Retinal pigment epithelial cell (primary cell): ENCODE measurements around the gene ZBTB16.

Experiments
- DNase-seq: peaks from one replicate; pipeline ENCODE4 v3.0.0-alpha.2; 2010; ENCODE audit warnings: low read depth
- H3K4me3 ChIP-seq: 2 replicates; pipeline ENCODE4 v1.5.1; 2011; ENCODE audit warnings: mild to moderate bottlenecking, low read length, control low read depth, moderate library complexity
- CTCF ChIP-seq: conservative IDR thresholded peaks from 2 replicates; pipeline ENCODE4 v1.5.1; 2011; ENCODE audit warnings: low read depth, low read length, control low read depth, inconsistent platforms

Gene ZBTB16

DNA sequence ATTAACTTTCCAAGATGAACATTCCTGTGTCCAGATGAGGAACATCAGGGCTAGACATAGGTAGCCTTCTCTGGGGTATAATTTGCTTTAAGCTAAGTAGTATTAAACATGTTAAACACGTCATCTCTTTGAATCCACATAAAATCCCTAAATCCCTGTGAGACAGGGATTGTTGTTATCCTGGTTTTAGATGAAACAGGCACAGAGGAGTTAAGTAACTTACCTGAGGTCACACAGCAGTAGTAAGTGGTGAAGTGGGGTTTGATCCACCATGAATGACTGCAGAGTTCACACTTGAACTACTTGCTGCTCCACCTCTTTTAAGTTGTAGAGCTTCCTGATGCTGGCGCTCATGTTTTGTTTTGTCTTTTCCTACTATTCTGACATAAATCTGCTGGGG, 154.1 kb downstream of the ZBTB16 start:
- DNase-seq, result no peak
- no peak overlapping the region for H3K4me3 ChIP-seq
- TF ChIP-seq CTCF, result no peak

GRCh38 chr11:114215428-114215827, 155.9 kb downstream of the ZBTB16 start:
- no peak for TF ChIP-seq CTCF
- no peak overlapping the region for H3K4me3 ChIP-seq
- DNase-seq, result no peak

DNA sequence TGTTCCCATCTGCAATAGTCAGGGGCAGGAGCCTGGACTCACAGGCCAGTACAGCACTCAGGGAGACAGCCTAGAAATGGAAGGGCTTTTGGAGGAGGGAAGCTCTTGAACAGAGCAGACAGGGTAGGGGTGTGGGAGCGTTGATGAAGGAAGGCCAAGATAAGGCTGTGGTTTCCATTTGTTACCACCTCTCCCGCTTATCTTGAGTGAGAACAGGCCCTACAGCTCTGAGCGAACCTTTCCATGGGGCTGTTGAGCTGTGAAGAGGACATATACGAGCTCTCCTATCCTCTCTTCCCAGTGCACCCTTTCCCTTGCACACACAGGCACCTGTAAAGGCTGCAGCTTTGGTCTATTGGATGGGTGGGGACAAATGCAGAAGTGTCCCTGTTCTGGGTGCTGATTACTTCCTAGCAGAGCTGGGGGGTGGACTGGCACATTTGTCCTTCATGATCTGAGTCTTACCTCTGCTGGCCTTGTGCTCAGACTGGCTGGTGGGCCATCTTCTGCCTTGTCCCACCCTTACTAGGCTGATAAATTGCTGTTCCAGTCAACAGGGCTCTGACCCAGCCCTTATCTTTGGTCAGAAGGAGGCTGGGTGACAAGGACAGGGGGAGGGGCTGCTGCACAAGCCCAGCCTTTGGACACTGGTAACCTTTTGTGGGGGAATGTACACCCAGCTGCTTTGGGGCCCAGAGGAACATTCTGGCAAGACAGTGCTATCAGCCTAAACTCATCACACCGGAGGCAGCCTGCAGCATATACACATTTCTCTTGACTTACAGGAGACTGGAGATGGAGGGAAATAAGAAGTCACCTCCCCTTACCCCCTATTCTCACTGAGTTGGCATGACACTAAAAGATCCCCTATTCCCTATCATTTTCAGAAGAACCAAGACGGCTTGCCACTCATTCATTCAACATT, 156.6 kb downstream of the ZBTB16 start:
- no peak overlapping the region for H3K4me3 ChIP-seq
- no peak for TF ChIP-seq CTCF
- no peak for DNase-seq

- DNase-seq, result no peak
- no peak overlapping the region for H3K4me3 ChIP-seq
These were observed 157.3 kb downstream of the ZBTB16 start for GRCh38 chr11:114216796-114217180.

DNA sequence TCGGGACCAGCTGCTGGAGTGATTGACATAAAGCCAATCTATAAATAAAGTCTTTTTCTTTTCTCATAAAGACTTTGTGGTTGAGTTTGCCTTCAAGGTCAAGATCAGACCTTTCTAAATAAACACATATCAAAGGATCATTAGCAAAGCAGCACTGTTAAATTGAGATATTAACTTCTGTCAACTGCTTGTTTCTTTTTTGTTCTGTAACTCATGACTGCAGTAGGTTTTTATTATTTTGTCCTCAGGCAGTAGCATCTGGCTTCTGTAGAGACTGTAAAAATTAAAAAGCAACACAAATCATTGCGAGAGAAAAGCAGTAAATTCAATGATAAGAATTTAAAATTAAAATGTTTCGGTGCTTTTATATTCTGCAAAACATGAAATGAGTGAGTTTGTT, 159.0 kb downstream of the ZBTB16 start:
- no peak overlapping the region for H3K4me3 ChIP-seq

More at GRCh38 chr11:114216796-114217180, 157.3 kb downstream of the ZBTB16 start:
- TF ChIP-seq CTCF, result no peak

GRCh38 chr11:114219559-114220349, 160.2 kb downstream of the ZBTB16 start:
- no peak overlapping the region for H3K4me3 ChIP-seq
- no peak for TF ChIP-seq CTCF
- peak; percentile 51 for DNase-seq

More for the DNA sequence above, 159.0 kb downstream of the ZBTB16 start:
- no peak for DNase-seq
- TF ChIP-seq CTCF, result no peak
